ENCODE data around the gene CBARP. TPM values are rescaled to one million over a fixed set of nuclear protein-coding genes. Genes with fewer than 3 reads are reported as not detected.

The CBARP gene
- total RNA-seq, 1 experiment from 2014 or later = 28.4 TPM

DNA sequence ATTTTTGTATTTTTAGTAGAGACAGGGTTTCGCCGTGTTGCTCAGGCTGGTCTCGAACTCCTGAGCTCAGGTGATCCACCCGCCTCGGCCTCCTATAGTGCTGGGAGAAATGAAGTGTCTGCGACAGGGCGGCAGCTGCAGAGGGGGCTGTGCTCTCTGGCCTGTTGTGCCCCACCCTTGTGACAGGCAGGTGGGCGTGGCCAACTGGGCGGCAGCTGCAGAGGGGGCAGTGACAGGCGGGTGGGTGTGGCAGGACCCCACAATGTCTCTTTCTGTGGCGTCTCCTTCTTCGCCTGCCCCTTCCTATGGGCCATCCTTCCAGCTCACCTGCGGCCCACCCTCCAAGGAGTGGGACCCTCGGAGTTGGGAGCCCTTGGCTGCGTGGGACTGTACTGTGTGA lies 20.4 kb downstream of the CBARP start:
- H3K56ac ChIP-seq (ENCODE audit: insufficient read length, low read depth, low read length) = no peak overlapping the region
- Mint-ChIP-seq H3K4me1 (peaks cover 16 to 32% of the 10 kb centered on the region in 2 experiments), H3K27me3 (ENCODE audit: low read depth) (no peaks in the 10 kb centered on the region), H3K4me3 (no peak overlapping the region), H3K27ac (peak overlapping the region in 2 of 3 experiments; percentile 66 to 70; a peak in 2 of 7 replicates), H3K36me3 (ENCODE audit: insufficient read depth in 1 of 3, low read depth in 3 of 3) (peaks cover 3 to 13% (median 12%) of the 10 kb centered on the region in 3 experiments; a peak in 6 of 7 replicates), H3K9me3 (no peaks in the 10 kb centered on the region)
- WGBS (ENCODE audit: extremely low coverage, insufficient read length, low lambda C conversion rate) = no CpG with 5 or more reads among the region's 15 CpGs
- no peak overlapping the region for H3K18ac ChIP-seq (ENCODE audit: insufficient read length, low read depth, low read length)
- no peak for DNase-seq
- H4K91ac ChIP-seq (ENCODE audit: insufficient read length, low read depth, low read length) = no peak overlapping the region
- no peak overlapping the region for H3K27ac ChIP-seq (ENCODE audit: insufficient read length, low read depth, low read length)
- no peak overlapping the region for H3T11ph ChIP-seq (ENCODE audit: low read length)
- no peak overlapping the region for H3K4me2 ChIP-seq (ENCODE audit: insufficient read depth, insufficient read length, low read length)
- no peak overlapping the region for H3K14ac ChIP-seq (ENCODE audit: insufficient read depth, low read length)
- H4K5ac ChIP-seq (ENCODE audit: insufficient read length, low read depth, low read length) = no peak overlapping the region
- no peak overlapping the region for H3K9ac ChIP-seq (ENCODE audit: extremely low read depth, insufficient read length, low read length)
- H3K23ac ChIP-seq (ENCODE audit: insufficient read length, low read depth, low read length) = no peak overlapping the region
- no peaks in the 10 kb centered on the region for H3K4me1 ChIP-seq (ENCODE audit: insufficient read depth, low read length)
- H2BK12ac ChIP-seq (ENCODE audit: insufficient read length, low read depth, low read length) = no peak overlapping the region
- H4K20me1 ChIP-seq (ENCODE audit: control insufficient read depth, insufficient read depth, insufficient read length) = no peaks in the 10 kb centered on the region
- no peak overlapping the region for H2BK20ac ChIP-seq (ENCODE audit: low read depth, low read length, poor library complexity, severe bottlenecking)
- H3K27me3 ChIP-seq (ENCODE audit: insufficient read depth, low read length) = no peaks in the 10 kb centered on the region
- peaks cover 16% of the 10 kb centered on the region; the same call in 1 of the 2 replicates for H3K79me2 ChIP-seq (ENCODE audit: insufficient read depth, low read length)
- TF ChIP-seq, protein P1, sequence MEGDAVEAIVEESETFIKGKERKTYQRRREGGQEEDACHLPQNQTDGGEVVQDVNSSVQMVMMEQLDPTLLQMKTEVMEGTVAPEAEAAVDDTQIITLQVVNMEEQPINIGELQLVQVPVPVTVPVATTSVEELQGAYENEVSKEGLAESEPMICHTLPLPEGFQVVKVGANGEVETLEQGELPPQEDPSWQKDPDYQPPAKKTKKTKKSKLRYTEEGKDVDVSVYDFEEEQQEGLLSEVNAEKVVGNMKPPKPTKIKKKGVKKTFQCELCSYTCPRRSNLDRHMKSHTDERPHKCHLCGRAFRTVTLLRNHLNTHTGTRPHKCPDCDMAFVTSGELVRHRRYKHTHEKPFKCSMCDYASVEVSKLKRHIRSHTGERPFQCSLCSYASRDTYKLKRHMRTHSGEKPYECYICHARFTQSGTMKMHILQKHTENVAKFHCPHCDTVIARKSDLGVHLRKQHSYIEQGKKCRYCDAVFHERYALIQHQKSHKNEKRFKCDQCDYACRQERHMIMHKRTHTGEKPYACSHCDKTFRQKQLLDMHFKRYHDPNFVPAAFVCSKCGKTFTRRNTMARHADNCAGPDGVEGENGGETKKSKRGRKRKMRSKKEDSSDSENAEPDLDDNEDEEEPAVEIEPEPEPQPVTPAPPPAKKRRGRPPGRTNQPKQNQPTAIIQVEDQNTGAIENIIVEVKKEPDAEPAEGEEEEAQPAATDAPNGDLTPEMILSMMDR (conservative IDR thresholded peaks at IDR 0.05) = no peak
- H3K9me3 ChIP-seq (ENCODE audit: control insufficient read depth, low read depth, low read length) = no peaks in the 10 kb centered on the region
- H2BK5ac ChIP-seq (ENCODE audit: insufficient read length, low read length) = no peak overlapping the region
- no peak overlapping the region for H3K4ac ChIP-seq (ENCODE audit: low read depth, low read length)
- H2BK120ac ChIP-seq (ENCODE audit: low read depth, low read length, poor library complexity, severe bottlenecking) = no peak overlapping the region
- H2AK5ac ChIP-seq (ENCODE audit: insufficient read length, low read length) = no peak overlapping the region
- no peaks in the 10 kb centered on the region for H3K23me2 ChIP-seq (ENCODE audit: insufficient read length, low read depth, low read length, poor library complexity, severe bottlenecking)
- no peak overlapping the region for H2BK15ac ChIP-seq (ENCODE audit: low read depth, low read length)
- H2AFZ ChIP-seq (ENCODE audit: low read length) = no peak overlapping the region
- H4K8ac ChIP-seq (replicated peaks; ENCODE audit: insufficient read length, low read depth, low read length) = no peak overlapping the region
- H3K79me1 ChIP-seq (ENCODE audit: insufficient read depth, low read depth, low read length, poor library complexity, severe bottlenecking) = peaks cover 4% of the 10 kb centered on the region

All from H9 (cell line).